ENCODE results near the gene ZNF853. TPM values are rescaled to one million over a fixed set of nuclear protein-coding genes. Genes with fewer than 3 reads are reported as not detected.

ZNF853 gene
- total RNA-seq, 2 experiments from 2014 or later: 0.18 to 0.23 TPM

GRCh38 chr7:6612819-6613218 is 2.6 kb upstream of the ZNF853 start:
- no peak for DNase-seq

GRCh38 chr7:6613706-6614105 is 1.7 kb upstream of the ZNF853 start:
- ChIA-PET POLR2A (interaction anchor here (1.9 kb wide), 1 partner anchor 24 kb away, joined by 4 read pairs; the partner anchor contains the start of gene INTS15), CTCF (no interaction called here)
- Mint-ChIP-seq H3K4me1 (peaks cover 3% of the 10 kb centered on the region), H3K27me3 (peaks cover 37% of the 10 kb centered on the region), H3K4me3 (no peak overlapping the region), H3K36me3 (ENCODE audit: low read depth) (peaks cover 2% of the 10 kb centered on the region), H3K27ac (no peak overlapping the region), H3K9me3 (no peaks in the 10 kb centered on the region)
- DNase-seq: no peak

More at GRCh38 chr7:6612819-6613218, 2.6 kb upstream of the ZNF853 start:
- CTCF ChIA-PET: interaction anchor here (0.7 kb wide), 1 partner anchor 582 kb away, joined by 3 read pairs; no protein-coding TSS in a partner anchor
- H3K4me3 Mint-ChIP-seq: no peak overlapping the region
- H3K9me3 Mint-ChIP-seq: no peaks in the 10 kb centered on the region
- POLR2A ChIA-PET: no interaction called here
- peaks cover 3% of the 10 kb centered on the region for H3K4me1 Mint-ChIP-seq
- H3K27me3 Mint-ChIP-seq: peaks cover 34% of the 10 kb centered on the region
- no peak overlapping the region for H3K27ac Mint-ChIP-seq
- peaks cover 2% of the 10 kb centered on the region for H3K36me3 Mint-ChIP-seq (ENCODE audit: low read depth)

GRCh38 chr7:6615723-6616555 is 529 bp downstream of the ZNF853 start:
- POLR2A ChIA-PET: interaction anchor here (1.9 kb wide), 1 partner anchor 26 kb away, joined by 4 read pairs; the partner anchor contains the start of gene INTS15
- H3K27me3 Mint-ChIP-seq: peaks cover 38% of the 10 kb centered on the region
- no peak for DNase-seq
- CTCF ChIA-PET: no interaction called here
- H3K4me1 Mint-ChIP-seq: peaks cover 21% of the 10 kb centered on the region
- peaks cover 2% of the 10 kb centered on the region for H3K36me3 Mint-ChIP-seq (ENCODE audit: low read depth)
- no peak overlapping the region for H3K27ac Mint-ChIP-seq
- H3K4me3 Mint-ChIP-seq: no peak overlapping the region
- H3K9me3 Mint-ChIP-seq: no peaks in the 10 kb centered on the region

- Mint-ChIP-seq H3K9me3 (no peaks in the 10 kb centered on the region), H3K27me3 (peaks cover 38% of the 10 kb centered on the region), H3K4me3 (no peak overlapping the region), H3K27ac (no peak overlapping the region), H3K4me1 (peaks cover 30% of the 10 kb centered on the region), H3K36me3 (ENCODE audit: low read depth) (peaks cover 2% of the 10 kb centered on the region)
- no peak for DNase-seq
- ChIA-PET POLR2A (interaction anchor here (0.7 to 0.8 kb wide), 2 partner anchors 13 to 27 kb away, joined by 3 read pairs; partner anchors contain the start of gene INTS15), CTCF (no interaction called here)
Measured at GRCh38 chr7:6616854-6617643, 1.6 kb downstream of the ZNF853 start.

GRCh38 chr7:6618621-6619020 is 3.2 kb downstream of the ZNF853 start:
- Mint-ChIP-seq H3K4me3 (no peak overlapping the region), H3K4me1 (peaks cover 37% of the 10 kb centered on the region), H3K36me3 (ENCODE audit: low read depth) (peaks cover 2% of the 10 kb centered on the region), H3K27ac (no peak overlapping the region), H3K27me3 (peaks cover 29% of the 10 kb centered on the region), H3K9me3 (no peaks in the 10 kb centered on the region)
- ChIA-PET POLR2A (no interaction called here), CTCF (no interaction called here)
- no peak for DNase-seq

GRCh38 chr7:6619961-6620360 is 4.6 kb downstream of the ZNF853 start:
- Mint-ChIP-seq H3K27ac (no peak overlapping the region), H3K4me3 (no peak overlapping the region), H3K27me3 (peaks cover 18% of the 10 kb centered on the region), H3K4me1 (peaks cover 43% of the 10 kb centered on the region), H3K9me3 (no peaks in the 10 kb centered on the region), H3K36me3 (ENCODE audit: low read depth) (no peaks in the 10 kb centered on the region)
- POLR2A ChIA-PET: interaction anchor here (0.8 kb wide), 1 partner anchor 19 kb away, joined by 3 read pairs; no protein-coding TSS in a partner anchor
- no peak for DNase-seq
- CTCF ChIA-PET: interaction anchor here (0.6 to 1.5 kb wide), 4 partner anchors 11 to 172 kb away, joined by 3 to 4 read pairs (median 4); partner anchors contain the start of gene INTS15

- H3K4me3 Mint-ChIP-seq: peak overlapping the region; percentile 2
- H3K4me1 Mint-ChIP-seq: peaks cover 43% of the 10 kb centered on the region
- CTCF ChIA-PET: interaction anchor here (0.6 to 1.2 kb wide), 3 partner anchors 15 to 106 kb away, joined by 3 read pairs; no protein-coding TSS in a partner anchor
- POLR2A ChIA-PET: interaction anchor here (1.4 to 1.8 kb wide), 2 partner anchors 16 to 32 kb away, joined by 3 to 5 read pairs; partner anchors contain the start of genes INTS15 and ZNF316
- H3K36me3 Mint-ChIP-seq (ENCODE audit: low read depth): no peaks in the 10 kb centered on the region
- no peaks in the 10 kb centered on the region for H3K9me3 Mint-ChIP-seq
- H3K27ac Mint-ChIP-seq: peak overlapping the region; percentile 4
- H3K27me3 Mint-ChIP-seq: peaks cover 14% of the 10 kb centered on the region
- peak; percentile 23 for DNase-seq
Measured at GRCh38 chr7:6621195-6622133, 6.1 kb downstream of the ZNF853 start.

GRCh38 chr7:6622134-6622710 is 6.8 kb downstream of the ZNF853 start:
- Mint-ChIP-seq H3K9me3 (no peaks in the 10 kb centered on the region), H3K4me1 (peaks cover 43% of the 10 kb centered on the region), H3K36me3 (ENCODE audit: low read depth) (no peaks in the 10 kb centered on the region), H3K4me3 (no peak overlapping the region), H3K27ac (no peak overlapping the region), H3K27me3 (peaks cover 10% of the 10 kb centered on the region)
- no peak for DNase-seq
- ChIA-PET CTCF (interaction anchor here (1.2 kb wide), 1 partner anchor 14 kb away, joined by 3 read pairs; no protein-coding TSS in a partner anchor), POLR2A (interaction anchor here (1.4 to 1.8 kb wide), 2 partner anchors 15 to 32 kb away, joined by 3 to 5 read pairs; partner anchors contain the start of genes INTS15 and ZNF316)

- peak; percentile 33 for DNase-seq
- ChIA-PET POLR2A (interaction anchor here (0.6 kb wide), 1 partner anchor 15 kb away, joined by 3 read pairs; no protein-coding TSS in a partner anchor), CTCF (no interaction called here)
- Mint-ChIP-seq H3K9me3 (no peaks in the 10 kb centered on the region), H3K4me1 (peaks cover 43% of the 10 kb centered on the region), H3K4me3 (no peak overlapping the region), H3K27me3 (peaks cover 1% of the 10 kb centered on the region), H3K36me3 (ENCODE audit: low read depth) (no peaks in the 10 kb centered on the region), H3K27ac (peak overlapping the region; percentile 61)
Measured at GRCh38 chr7:6623589-6624245, 8.3 kb downstream of the ZNF853 start.

- Mint-ChIP-seq H3K27me3 (peaks cover 1% of the 10 kb centered on the region), H3K9me3 (no peaks in the 10 kb centered on the region), H3K27ac (peak overlapping the region; percentile 61), H3K4me3 (no peak overlapping the region), H3K4me1 (peaks cover 41% of the 10 kb centered on the region), H3K36me3 (ENCODE audit: low read depth) (no peaks in the 10 kb centered on the region)
- ChIA-PET POLR2A (interaction anchor here (0.6 kb wide), 1 partner anchor 15 kb away, joined by 3 read pairs; no protein-coding TSS in a partner anchor), CTCF (no interaction called here)
- no peak for DNase-seq
Measured at GRCh38 chr7:6624246-6624611, 8.8 kb downstream of the ZNF853 start.

- no peak overlapping the region for H3K4me3 Mint-ChIP-seq
- CTCF ChIA-PET: no interaction called here
- peaks cover 15% of the 10 kb centered on the region for H3K4me1 Mint-ChIP-seq
- H3K27me3 Mint-ChIP-seq: no peaks in the 10 kb centered on the region
- DNase-seq: no peak
- POLR2A ChIA-PET: no interaction called here
- no peaks in the 10 kb centered on the region for H3K36me3 Mint-ChIP-seq (ENCODE audit: low read depth)
- no peak overlapping the region for H3K27ac Mint-ChIP-seq
- no peaks in the 10 kb centered on the region for H3K9me3 Mint-ChIP-seq
Measured at GRCh38 chr7:6628045-6628444, 12.6 kb downstream of the ZNF853 start.

Data from activated CD4-positive, alpha-beta memory T cell treated with anti-CD3 and anti-CD28 coated beads, Interleukin-2, amount 10 ng/mL, durations not matched to agents 7 days and 5 days (primary cell).